ENCODE measurements around the gene DOCK10.
A peak's percentile ranks its signal among the peaks of the same experiment; 100 is the strongest.

DOCK10 gene

DNA sequence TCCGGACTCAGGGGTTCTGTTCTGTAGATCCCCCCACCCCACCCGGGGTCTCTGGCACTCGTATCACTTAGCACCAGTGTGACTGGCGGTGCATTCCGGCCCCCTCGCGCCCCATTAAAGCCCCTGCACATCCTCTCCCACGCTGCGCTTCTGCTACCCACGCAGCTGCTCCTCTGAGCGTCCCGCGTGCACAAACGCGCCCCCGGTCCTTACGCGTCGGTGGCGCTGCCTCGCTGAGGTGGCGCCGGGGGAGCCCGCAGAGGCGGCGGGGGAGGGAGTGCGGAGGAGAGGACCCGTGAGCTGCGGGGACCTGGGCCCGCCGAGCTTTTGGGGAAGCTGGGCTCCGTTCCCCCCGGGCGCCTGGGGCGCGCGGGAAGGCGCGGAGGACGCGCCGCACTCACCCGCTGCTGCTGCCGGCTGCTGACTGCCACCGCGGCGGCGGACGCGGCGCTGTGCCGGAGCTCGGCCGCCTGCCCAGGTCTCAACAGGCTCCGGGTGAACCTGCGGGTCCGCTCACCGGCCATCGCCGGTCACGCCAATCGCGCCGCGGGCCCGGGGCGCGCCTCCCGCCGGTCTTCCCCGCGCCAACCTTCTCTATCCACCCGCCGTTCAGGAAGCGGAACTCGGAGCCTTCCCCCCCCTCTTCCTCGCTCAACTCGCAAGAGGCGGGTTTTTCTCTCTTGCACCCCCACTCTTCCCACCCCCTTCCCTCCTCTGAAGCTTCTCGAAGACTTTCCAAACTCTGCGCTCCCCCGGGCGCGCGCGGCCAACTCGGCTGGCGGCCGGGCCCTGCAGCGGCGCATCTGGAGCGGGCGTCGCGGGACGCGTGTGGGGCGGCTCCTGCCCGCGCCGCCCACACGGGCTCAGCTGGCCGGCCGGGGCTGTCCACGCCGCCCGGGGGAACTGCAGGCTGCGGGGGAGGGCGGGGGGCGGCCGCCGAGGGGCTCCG is at the start of gene DOCK10:
TSS of gene DOCK10 (minus strand) at position 618 of the 949 bp plus-strand sequence. CDS start at position 524, 94 bp downstream.
- ATAC-seq (peak; percentile 67), DNase-seq (ENCODE audit: low spot score in 2 of 2) (peak; percentile 44 to 83)
- Mint-ChIP-seq H3K4me3 (peak within 1 kb of the TSS; percentile 89), H3K4me1 (peaks cover 52% of the 10 kb centered on the region), H3K27ac (peak within 1 kb of the TSS; percentile 97), H3K36me3 (peaks cover 22% of the 10 kb centered on the region), H3K9me3 (no peaks in the 10 kb centered on the region)

DNA sequence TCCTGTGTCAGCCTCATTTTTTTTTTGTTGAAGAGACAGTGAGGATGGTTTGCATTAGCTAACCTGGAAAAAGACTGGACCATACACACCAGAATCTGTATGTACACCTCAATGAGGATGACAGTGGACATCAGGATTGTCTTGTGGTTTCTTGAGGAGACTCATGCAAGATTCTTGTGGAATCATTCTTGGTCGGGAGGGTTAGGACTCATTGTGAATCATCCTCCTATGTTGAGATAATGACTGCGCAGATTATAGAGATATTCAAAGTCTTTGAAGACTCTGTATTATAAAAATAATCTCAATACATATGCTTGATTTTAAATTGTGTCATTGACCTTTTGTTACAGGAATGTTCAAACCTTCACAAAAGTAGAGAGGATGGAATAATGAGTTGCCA is 49.1 kb upstream of the DOCK10 start:
- ATAC-seq = peak; percentile 42
- DNase-seq (ENCODE audit: low spot score in 2 of 2) = no peak
- Mint-ChIP-seq H3K36me3 (no peaks in the 10 kb centered on the region), H3K4me1 (no peaks in the 10 kb centered on the region), H3K9me3 (peaks cover 2% of the 10 kb centered on the region), H3K27ac (no peak overlapping the region), H3K4me3 (no peak overlapping the region)

DNA sequence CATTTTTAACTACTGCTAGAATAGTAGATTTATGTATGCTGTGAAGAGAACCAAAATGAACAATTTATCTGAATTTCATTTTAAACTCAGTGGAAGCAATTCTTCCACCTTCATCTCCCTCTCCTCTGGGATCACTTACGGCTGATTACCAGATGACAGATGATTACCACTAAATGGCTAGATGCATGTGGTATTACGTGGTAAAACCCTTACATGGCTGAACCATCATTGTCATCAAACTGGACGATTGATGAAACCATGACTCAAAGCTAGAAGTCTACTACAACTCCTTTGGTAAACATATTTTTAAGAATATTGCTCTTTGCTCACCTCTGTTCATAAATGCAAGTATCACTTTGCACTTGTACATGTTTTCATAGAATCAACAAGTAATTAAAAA is 48.5 kb upstream of the DOCK10 start:
- Mint-ChIP-seq H3K4me3 (no peak overlapping the region), H3K27ac (no peak overlapping the region), H3K36me3 (no peaks in the 10 kb centered on the region), H3K9me3 (peaks cover 2% of the 10 kb centered on the region), H3K4me1 (no peaks in the 10 kb centered on the region)
- ATAC-seq = peak; percentile 71
- DNase-seq (ENCODE audit: low spot score in 2 of 2) = no peak

DNA sequence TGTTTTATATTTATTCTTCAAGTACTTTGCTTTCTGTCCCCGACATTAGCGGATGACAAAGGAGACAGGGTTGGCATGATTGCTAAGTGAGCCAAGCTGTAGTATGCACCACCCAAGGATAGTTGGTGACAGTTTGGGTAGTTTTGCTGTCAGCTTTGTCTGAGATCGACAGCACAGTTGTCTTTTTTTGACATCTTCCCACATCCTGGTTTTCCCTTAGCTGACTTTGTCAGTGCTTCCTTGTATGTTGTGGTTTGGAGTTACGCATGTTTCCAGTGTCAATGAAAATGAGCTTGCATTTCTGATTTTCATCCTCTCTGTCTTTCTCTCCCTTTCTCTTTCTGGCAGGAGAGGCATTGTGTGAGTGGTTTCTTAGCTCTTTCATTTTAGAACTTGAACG is 44.6 kb upstream of the DOCK10 start:
- Mint-ChIP-seq H3K36me3 (no peaks in the 10 kb centered on the region), H3K4me1 (no peaks in the 10 kb centered on the region), H3K9me3 (no peaks in the 10 kb centered on the region), H3K27ac (no peak overlapping the region), H3K4me3 (no peak overlapping the region)
- ATAC-seq = no peak
- DNase-seq (ENCODE audit: low spot score in 2 of 2) = no peak

DNA sequence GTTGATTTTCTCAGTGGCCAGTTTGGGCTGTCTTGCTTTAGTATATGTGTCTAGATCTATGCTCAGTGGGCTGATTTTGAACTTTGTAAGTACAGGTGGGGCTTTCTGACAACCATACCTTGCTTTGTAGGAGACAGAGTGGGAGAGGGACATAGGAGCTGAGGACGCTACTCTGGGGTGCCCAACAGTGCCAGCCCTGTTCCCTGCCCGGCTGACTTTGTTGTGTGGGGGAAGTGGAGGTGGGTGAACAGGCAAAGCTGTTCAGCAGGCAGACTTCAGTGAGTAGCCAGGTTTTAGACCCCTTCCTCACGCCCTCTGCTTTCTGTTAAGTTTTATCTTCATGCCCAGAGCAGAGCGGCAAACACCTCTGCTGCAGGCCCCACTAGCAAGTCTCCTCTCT is 44.2 kb upstream of the DOCK10 start:
- no peaks in the 10 kb centered on the region for H3K9me3 Mint-ChIP-seq
- H3K4me3 Mint-ChIP-seq = no peak overlapping the region
- DNase-seq (ENCODE audit: low spot score in 2 of 2) (no peak), ATAC-seq (no peak)
- no peak overlapping the region for H3K27ac Mint-ChIP-seq
- H3K4me1 Mint-ChIP-seq = no peaks in the 10 kb centered on the region
- H3K36me3 Mint-ChIP-seq = no peaks in the 10 kb centered on the region

DNA sequence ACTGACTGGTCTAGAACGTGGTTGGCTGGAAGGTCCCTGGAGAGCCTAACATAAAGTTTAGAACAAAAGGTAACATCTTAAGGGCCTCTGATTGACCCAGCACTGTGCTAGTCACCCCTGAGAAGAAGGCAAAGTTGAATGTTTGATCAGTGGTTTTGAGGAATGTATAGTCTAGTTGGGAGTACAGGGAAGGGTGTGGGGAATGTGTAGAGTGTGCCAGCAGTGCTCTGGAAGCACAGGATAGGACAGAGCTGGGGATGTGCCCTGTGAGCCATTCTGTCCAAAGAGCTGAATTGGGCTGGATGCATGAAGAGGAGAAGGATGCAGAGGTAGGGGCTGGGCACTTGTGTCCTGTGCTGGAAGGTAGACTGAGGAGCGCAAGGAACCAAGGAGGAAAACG is 41.0 kb upstream of the DOCK10 start:
- Mint-ChIP-seq H3K36me3 (no peaks in the 10 kb centered on the region), H3K27ac (no peak overlapping the region), H3K9me3 (no peaks in the 10 kb centered on the region), H3K4me3 (no peak overlapping the region), H3K4me1 (no peaks in the 10 kb centered on the region)
- DNase-seq (ENCODE audit: low spot score in 2 of 2) = no peak
- ATAC-seq = no peak

DNA sequence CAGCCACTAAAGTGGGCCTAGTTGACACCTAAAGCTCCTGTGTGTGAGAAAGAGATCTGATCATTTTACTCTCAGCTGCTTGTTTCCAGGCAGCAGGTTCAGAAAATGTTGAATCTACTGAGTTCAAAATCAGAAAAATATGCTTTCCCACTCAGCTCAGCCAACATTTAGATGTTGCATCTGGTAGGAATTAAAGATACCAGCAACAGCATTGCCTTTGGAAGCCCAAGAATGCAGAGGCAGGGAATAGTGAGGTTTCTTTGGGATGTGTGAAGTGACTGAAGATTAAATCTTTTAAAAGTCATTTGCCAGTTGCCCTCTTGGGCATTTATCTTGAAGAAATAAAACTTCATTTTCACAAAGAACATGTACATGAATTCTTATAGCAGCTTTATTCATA is 33.9 kb upstream of the DOCK10 start:
- Mint-ChIP-seq H3K9me3 (no peaks in the 10 kb centered on the region), H3K36me3 (no peaks in the 10 kb centered on the region), H3K4me1 (no peaks in the 10 kb centered on the region), H3K27ac (no peak overlapping the region), H3K4me3 (no peak overlapping the region)
- ATAC-seq = no peak
- no peak for DNase-seq (ENCODE audit: low spot score in 2 of 2)

DNA sequence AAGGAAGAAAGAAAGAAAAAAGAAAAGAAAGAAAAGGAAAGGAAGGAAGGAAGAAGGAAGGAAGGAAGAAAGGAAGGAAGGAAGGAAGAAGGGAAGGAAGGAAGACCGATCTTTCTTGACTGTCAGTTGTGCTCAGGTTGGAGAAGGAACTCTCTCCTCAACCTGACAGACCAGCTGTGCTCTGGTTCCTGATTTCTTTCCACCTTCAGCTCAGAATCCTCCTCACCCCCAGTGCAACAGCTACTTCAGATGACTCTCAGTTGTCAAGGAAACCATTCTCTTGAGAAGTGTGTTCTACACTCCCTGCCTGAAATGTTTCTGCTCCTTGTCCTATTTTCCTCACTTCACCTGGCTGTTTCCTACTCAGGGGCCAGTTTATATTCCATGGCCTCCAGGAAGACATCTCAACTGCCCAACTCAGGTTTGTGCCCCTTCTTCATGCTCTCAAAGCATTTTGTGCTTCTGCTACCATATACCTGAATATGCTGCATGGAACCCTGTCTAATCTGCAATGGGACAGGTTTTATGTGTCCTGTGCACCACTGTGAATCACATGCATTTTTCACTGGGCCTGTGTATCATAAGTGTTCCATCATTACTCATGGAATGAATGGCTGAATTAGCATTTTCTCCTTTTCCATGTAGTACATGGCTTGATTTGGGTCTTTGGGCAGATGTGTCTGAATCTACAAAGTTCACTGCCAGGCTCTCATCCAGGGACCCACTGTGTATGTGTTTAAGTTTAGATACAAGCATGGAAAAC is 32.8 kb upstream of the DOCK10 start:
- Mint-ChIP-seq H3K9me3 (no peaks in the 10 kb centered on the region), H3K4me3 (no peak overlapping the region), H3K27ac (no peak overlapping the region), H3K36me3 (no peaks in the 10 kb centered on the region), H3K4me1 (no peaks in the 10 kb centered on the region)
- no peak for DNase-seq (ENCODE audit: low spot score in 2 of 2)
- peak; percentile 44 for ATAC-seq

DNA sequence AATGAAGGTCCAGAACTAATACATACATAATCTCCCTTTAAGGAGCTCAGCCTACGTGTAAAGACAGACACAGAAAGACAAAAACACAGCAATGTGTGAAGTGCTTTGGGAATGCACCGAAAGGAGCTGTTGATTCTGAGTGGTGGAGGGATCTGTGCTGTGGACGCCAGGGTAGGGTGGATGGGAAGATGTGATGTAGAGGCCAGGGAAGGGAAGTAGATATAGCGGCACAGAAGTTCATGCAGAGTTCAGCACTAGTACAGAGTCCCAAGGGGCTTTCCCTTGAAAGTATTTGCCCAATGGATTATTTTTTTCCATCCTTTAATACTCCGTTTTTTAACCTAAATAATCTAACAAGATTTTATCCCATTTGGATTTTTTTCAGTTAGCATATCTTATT is 32.1 kb upstream of the DOCK10 start:
- H3K4me1 Mint-ChIP-seq = no peaks in the 10 kb centered on the region
- H3K27ac Mint-ChIP-seq = no peak overlapping the region
- H3K4me3 Mint-ChIP-seq = no peak overlapping the region
- ATAC-seq = no peak
- DNase-seq (ENCODE audit: low spot score in 2 of 2) = no peak
- no peaks in the 10 kb centered on the region for H3K36me3 Mint-ChIP-seq
- H3K9me3 Mint-ChIP-seq = no peaks in the 10 kb centered on the region

DNA sequence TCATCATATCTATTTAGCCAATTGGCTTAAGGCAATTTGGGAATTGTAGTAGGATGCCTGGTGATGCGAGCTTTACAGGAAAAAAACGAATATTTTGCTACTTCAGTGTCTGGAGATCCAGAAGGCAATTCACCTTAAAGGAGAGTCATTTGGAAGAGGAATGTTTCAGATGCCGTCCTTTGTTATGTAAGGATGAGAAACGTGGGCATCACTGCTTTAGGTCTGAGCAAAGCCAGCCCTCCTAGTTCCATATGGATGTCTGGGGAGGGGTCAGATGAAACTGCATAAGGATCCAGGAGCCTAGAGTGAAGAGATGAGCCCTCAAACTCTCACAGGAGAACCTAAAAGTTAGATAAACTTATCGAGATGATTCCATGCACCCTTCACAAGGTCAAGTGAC is 30.9 kb upstream of the DOCK10 start:
- Mint-ChIP-seq H3K9me3 (no peaks in the 10 kb centered on the region), H3K4me1 (no peaks in the 10 kb centered on the region), H3K4me3 (no peak overlapping the region), H3K27ac (no peak overlapping the region), H3K36me3 (no peaks in the 10 kb centered on the region)
- ATAC-seq = no peak
- no peak for DNase-seq (ENCODE audit: low spot score in 2 of 2)

DNA sequence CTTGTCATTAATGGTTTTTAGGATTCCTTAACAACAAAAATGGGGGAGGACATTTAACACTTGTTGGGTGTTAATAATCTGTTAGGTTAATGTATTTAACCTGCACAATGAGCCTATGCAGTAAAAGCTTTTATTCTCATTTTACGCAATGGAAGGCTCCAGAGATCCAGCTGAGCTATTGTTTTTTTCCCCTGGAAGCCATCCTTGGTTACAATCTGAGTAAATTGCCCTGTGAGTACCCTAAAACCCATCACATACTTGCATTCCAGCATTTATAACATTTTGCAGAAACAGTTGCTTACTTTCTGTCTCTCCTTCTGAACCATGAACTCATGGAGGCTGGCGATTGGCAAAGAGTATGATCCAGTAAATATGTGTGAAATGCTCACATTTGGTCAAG is 30.2 kb upstream of the DOCK10 start:
- Mint-ChIP-seq H3K4me3 (no peak overlapping the region), H3K4me1 (no peaks in the 10 kb centered on the region), H3K27ac (no peak overlapping the region)

DNA sequence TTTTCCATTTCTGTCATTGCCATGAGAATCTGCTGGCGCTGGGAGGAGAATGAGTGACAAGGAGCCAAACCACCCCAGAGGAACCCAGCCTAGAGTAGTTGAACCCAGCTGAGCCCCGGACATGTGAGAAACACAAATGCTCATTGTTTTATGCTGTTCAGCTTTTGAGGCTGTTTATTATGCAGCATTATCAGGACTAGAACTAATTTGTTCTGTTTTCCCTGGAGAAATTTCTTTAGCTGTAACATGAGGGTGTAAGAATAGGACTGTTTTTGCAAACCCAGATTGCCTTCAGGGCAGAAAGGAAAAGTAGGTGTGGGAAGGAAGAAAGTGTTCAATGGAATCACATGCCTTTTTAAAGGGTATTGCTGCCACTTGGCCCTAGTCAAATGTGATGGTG is 28.5 kb upstream of the DOCK10 start:
- Mint-ChIP-seq H3K9me3 (peaks cover 15% of the 10 kb centered on the region), H3K27ac (no peak overlapping the region), H3K4me1 (peaks cover 10% of the 10 kb centered on the region), H3K4me3 (no peak overlapping the region), H3K36me3 (no peaks in the 10 kb centered on the region)
- no peak for ATAC-seq
- DNase-seq (ENCODE audit: low spot score in 2 of 2) = no peak

More for the DNA sequence above, 30.2 kb upstream of the DOCK10 start:
- DNase-seq (ENCODE audit: low spot score in 2 of 2) (no peak), ATAC-seq (no peak)
- peaks cover 3% of the 10 kb centered on the region for H3K9me3 Mint-ChIP-seq
- no peaks in the 10 kb centered on the region for H3K36me3 Mint-ChIP-seq

DNA sequence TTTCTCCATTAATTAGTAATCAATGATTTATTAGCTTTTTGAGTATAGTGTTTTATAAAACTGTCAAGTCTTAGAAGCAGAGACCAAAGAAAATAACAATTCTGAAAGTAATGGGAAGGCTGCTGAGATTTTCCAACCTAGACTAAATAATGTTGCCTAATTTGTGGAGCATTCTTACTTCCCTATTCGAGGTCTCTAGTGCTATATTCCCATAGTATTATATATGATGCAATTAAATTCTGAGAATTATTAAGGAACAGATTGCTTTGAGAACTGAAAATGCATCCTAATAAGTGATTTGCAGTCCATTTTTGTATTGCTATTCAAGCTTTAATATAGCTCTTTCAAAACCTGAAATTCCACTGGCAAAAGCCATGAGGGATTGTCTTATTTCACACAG is 27.7 kb upstream of the DOCK10 start:
- ATAC-seq (no peak), DNase-seq (ENCODE audit: low spot score in 2 of 2) (no peak)
- Mint-ChIP-seq H3K36me3 (no peaks in the 10 kb centered on the region), H3K27ac (no peak overlapping the region), H3K4me1 (peaks cover 12% of the 10 kb centered on the region), H3K4me3 (no peak overlapping the region), H3K9me3 (peaks cover 15% of the 10 kb centered on the region)

DNA sequence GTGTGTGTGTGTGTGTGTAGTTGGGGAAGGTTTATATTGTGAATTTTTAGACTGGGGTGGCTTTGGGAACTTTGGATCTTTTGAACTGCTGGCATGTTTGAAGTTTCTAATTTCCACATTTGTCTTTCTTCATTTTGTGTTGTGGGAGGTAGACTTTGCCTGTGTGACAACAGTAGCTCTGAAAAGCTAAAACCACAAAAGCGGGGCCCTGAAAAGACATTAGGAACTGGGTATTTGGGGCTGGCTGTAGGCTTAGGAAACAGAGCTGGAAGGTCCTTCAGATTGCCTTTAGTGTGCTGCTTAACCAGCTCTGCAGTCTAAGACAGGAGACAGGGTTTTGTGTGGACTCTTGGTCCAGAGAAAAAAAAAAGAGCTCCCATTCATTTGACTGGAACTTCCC is 27.2 kb upstream of the DOCK10 start:
- Mint-ChIP-seq H3K9me3 (peaks cover 15% of the 10 kb centered on the region), H3K4me1 (peaks cover 17% of the 10 kb centered on the region), H3K36me3 (no peaks in the 10 kb centered on the region), H3K4me3 (no peak overlapping the region), H3K27ac (no peak overlapping the region)
- DNase-seq (ENCODE audit: low spot score in 2 of 2) (no peak), ATAC-seq (no peak)

DNA sequence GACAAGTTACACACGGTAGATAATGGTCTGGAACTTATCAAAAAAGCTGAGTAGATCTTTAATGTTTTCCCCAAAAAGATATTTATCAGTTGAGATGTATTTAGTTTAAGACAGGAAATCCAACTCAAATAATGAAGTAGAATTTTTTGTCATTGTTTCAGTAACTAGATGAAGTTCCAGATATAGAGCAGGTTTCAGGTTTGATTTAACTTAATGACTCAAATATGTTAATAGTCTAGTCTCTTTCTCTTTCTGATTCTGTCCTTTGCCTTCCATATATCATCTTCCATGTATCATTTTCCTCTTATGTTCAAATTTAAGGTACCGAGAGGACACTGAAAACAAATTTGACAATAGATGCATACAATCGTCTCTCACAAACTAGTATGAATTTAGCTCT is 23.6 kb upstream of the DOCK10 start:
- H3K4me3 Mint-ChIP-seq = no peak overlapping the region
- DNase-seq (ENCODE audit: low spot score in 2 of 2) (no peak), ATAC-seq (peak; percentile 75)
- H3K9me3 Mint-ChIP-seq = peaks cover 15% of the 10 kb centered on the region
- H3K27ac Mint-ChIP-seq = no peak overlapping the region
- H3K36me3 Mint-ChIP-seq = no peaks in the 10 kb centered on the region
- H3K4me1 Mint-ChIP-seq = peaks cover 20% of the 10 kb centered on the region

DNA sequence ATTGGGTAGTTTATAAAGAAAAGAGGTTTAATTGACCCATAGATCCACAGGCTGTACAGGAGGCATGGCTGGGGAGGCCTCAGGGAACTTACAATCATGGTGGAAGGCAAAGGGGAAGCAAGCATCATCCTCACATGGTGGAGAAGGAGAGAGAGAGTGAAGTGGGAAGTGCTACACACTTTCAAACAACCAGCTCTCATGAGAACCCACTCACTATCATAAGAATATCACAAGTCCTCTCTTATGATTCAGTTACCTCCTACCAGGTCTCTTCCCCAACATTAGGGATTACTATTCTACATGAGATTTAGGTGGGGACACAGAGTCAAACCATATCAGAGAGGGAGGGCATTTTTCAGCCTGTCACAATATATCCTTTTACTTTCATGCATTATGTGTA is 22.7 kb upstream of the DOCK10 start:
- Mint-ChIP-seq H3K4me3 (no peak overlapping the region), H3K36me3 (no peaks in the 10 kb centered on the region), H3K27ac (no peak overlapping the region), H3K9me3 (peaks cover 15% of the 10 kb centered on the region), H3K4me1 (peaks cover 20% of the 10 kb centered on the region)
- ATAC-seq (peak; percentile 33), DNase-seq (ENCODE audit: low spot score in 2 of 2) (no peak)

All from stimulated activated effector memory CD8-positive, alpha-beta T cell treated with anti-CD3 and anti-CD28 coated beads, Interleukin-12 subunit alpha, Interleukin-12 subunit beta, amount 100 ng/mL, for 72 hours (primary cell).